NCI-H82 (cell line): ENCODE measurements around the gene ELP4.
A peak's percentile ranks its signal among the peaks of the same experiment; 100 is the strongest.

Experiments
- DNase-seq: peaks from one replicate; lab custom pipeline; 2025; lab: John Stamatoyannopoulos, UW

The ELP4 gene

GRCh38 chr11:31779374-31779791 is 269.8 kb downstream of the ELP4 start:
- peak; percentile 67 for DNase-seq

GRCh38 chr11:31780078-31780477 is 270.5 kb downstream of the ELP4 start:
- no peak for DNase-seq

GRCh38 chr11:31780480-31780971 is 271.0 kb downstream of the ELP4 start:
- DNase-seq, result no peak

- no peak for DNase-seq
Observed at GRCh38 chr11:31782257-31782656, 272.7 kb downstream of the ELP4 start.

DNA sequence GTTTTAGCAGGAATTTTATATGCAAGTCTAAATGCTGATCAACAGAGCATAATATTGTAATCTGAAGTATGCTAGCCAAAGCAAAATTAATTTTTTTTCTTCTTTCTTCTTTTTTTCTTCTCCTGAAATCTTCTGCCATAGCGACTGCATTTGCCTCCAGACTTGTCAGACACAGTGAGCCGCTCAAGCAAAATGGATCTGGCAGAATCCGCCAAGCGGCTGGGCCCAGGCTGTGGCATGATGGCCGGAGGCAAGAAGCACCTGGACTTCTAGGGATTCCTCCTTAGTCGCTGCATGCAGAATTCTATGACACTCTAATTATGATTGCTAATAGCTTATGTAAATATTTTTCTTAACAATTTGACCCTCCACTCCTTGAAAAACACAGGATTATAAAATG is 273.7 kb downstream of the ELP4 start:
- no peak for DNase-seq

DNA sequence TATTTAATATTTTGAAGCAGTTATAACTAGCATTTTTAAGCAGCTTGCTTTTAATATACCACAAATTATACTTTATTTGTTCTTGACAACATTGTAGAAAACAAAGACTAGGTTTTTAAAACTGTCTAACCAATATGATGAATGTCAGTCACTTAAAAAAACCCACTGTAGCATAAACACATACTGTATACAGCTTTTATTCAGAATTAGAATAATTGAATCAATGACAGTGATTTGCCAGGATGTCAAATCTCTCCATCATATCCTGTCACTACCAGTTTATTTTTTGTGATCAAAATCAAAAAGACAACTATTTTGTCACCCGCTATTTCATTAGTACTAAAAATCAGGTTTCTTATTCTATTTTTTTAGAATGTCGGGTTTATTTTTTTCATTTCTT is 275.0 kb downstream of the ELP4 start:
- no peak for DNase-seq

DNA sequence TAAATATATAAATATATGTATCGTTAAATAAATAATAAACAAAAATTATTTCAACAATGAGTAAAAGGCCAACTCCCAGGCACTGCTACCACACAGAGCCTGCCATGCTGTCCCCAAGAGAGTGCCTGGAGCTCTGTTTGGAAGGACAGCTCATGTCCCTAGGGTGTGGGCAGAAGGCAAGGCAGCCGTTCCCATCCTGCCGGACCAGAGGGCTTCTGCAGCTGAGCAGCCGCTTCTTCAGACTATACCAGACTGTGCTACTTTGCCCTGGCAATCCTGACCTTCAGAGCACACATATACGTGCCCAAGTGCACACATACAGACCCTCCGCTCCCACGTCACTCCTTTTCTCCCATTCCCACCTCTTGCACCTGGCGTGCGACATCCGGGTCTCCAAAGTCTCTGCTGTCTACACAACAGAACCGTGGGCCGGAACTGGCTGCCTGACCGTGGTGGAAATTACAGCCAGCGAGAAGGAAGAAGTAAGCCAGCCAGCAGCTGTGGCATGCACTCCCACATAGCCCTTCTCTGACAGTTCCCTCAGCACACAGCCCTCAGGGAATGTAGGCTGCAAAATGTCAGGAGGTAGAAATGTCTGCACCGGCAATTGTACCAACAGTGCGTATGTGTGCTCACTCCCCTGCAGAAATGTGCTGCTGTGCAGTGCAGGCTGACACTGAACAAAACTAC is 277.6 kb downstream of the ELP4 start:
- no peak for DNase-seq

- no peak for DNase-seq
Observed at GRCh38 chr11:31788085-31788484, 278.5 kb downstream of the ELP4 start.

DNA sequence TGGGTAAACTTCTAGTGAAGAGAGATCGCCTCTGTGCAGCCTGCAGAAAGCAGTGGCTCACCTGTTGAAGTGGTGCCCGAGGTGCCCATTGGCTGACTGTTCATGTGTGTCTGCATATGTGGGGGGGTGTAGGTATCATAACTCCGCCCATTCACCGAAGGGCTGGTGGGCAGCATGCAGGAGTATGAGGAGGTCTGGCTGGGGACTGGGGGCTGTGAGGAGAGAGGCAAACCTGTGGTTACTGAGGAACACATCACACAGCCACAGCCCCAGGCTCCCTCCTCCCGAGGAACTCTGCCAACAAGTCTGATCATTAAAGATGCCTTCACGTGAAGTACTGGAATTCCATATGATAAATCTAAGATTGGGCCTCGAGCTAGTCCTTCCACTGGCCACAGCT is 281.1 kb downstream of the ELP4 start:
- no peak for DNase-seq

DNA sequence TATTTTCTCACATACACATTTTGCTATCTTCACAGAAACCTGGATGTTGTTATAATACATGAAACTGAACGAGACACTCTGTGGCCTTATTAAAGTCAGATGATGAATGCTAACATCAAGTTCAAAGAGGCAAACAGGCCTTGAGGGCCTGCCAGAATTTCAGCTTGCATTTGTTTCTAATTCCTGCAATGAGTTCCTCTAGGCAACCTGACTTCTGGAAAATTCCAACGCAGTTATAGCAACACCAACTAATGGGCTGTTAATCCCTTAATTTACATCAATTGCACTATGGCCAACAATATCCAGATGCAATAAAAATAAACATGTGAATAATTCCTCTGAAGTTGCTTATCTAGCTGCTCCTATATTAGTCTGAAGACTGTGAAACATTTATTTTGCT is 282.5 kb downstream of the ELP4 start:
- no peak for DNase-seq

DNA sequence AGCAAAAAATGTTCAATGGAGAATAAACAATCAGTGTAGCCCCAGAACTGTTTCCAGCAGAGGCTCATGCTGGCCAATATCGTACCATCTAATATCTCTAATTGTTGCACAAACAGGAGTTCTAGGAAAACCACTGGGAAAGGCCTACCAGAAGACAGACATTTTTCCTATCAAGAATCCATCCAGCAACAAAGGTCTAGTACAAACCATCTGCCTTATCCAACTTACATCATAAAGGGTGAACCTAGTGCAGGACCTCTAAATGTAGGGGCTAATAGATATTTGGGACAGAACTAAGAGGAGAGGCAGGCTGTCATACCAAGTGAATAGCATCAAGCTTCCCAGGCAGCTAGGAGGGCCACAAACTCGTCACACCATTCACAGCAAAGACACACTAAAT is 282.9 kb downstream of the ELP4 start:
- DNase-seq, result no peak

DNA sequence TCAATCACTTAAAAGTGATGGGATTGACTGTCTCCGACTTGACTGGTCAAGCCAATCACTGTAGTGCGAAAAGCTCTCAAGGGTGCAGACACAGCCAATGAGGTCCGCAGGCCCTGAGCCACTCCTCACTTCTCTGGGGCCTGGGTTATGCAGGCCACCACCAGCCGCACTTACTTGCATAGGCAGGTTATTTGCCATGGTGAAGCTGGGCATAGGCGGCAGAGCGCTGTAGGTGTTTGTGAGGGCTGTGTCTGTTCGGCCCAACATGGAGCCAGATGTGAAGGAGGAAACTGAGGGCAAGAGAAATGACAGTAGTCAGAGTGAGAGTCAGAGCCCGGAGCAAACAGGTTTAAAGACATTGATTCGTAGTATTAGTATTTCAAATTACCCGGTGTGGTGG is 283.7 kb downstream of the ELP4 start:
- no peak for DNase-seq

GRCh38 chr11:31794548-31794947 is 285.0 kb downstream of the ELP4 start:
- DNase-seq, result peak; percentile 14

GRCh38 chr11:31795706-31796498 is 286.3 kb downstream of the ELP4 start:
- DNase-seq, result no peak

GRCh38 chr11:31796499-31797189 is 287.1 kb downstream of the ELP4 start:
- DNase-seq, result peak; percentile 5

- DNase-seq, result peak; percentile 80
Observed at GRCh38 chr11:31797190-31798056, 287.9 kb downstream of the ELP4 start.

DNA sequence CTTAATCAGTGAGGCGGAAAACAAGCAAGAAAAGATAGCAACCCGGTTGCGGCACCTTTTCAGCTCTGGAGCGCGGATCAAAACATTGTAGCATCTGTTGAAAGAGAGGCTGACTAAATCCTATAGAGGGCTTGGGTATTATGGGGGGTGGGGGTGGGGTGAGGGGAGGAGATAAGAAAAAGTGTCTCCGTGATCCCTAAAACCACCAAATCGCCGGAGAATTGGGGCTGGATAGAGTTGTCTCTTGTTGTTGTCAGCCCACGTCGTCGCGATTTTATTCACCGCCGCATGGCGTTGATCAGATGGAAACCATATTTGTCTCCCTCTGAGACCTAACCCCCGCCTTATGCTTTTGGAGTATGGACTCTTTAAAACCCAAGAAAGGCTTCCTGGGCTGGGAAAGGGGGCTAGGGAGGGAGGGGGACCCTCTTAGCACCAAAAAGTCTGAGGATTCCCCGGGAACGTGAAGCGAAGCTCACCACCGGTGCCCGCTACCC is 288.5 kb downstream of the ELP4 start:
- DNase-seq, result peak; percentile 80

DNA sequence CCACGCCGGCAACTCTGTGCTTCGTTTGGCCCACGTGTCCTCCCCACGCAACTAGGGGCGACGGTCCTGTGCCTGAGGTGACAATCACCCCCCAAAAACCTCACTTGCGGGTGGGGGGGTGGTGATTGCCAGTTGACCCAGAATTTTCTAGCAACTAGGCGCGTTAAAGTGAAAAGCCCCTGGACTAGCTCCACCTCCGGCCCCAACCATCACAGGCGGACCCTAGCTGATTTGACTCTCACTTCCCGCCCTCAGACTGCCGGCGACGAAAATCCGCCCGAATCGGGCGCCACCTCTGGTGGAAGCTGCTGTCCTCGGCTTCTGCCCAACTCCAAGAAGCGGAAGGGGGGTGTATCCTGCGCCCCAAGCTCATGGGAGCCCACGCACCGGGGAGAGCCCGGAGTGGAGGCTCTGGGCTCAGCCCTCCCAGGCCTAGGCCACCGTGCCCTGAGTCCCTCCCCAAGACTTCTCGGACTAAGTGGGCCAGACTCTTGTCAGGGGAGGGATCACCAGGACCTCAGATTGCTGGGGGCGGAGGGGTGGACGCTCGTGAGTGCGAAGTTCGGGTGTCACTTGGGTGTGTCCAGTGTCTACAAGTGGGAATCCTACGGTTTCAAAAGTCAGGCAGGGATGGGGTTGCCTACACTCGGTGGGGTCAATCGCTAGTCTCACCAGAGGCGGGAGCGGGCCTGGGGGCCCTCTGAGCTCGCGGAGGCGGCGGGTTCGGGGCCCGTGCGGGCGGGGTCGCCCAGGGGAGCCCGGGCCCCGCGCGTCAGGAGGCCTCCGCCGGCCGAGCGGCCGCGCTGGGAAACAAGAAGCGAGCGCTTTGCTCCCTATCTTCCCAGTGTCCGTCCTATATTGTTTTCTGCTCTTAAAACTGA is 289.2 kb downstream of the ELP4 start:
- no peak for DNase-seq

- no peak for DNase-seq
Observed at GRCh38 chr11:31799435-31800397, 290.1 kb downstream of the ELP4 start.
